ENCODE measurements around the gene REEP3.

DNA sequence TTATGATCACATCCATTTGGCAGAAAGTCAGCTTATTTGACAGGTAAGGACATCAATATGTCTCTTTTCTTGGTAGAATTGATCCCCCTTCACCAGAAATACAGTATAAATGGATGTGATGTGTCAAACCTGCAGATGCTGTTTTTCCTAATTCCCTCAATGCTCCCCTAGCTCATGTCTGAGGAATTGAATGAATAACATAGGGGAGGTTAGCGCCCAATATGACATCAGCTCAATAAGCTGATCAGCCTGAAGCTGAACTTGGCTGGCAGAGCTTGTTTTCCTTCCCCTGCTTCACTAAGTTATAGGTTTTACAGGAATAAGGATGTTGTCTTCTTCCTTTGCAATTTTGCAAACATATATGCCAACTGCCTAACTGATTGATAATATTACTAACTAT lies 132.5 kb downstream of the REEP3 start:
- TF ChIP-seq, protein P1, sequence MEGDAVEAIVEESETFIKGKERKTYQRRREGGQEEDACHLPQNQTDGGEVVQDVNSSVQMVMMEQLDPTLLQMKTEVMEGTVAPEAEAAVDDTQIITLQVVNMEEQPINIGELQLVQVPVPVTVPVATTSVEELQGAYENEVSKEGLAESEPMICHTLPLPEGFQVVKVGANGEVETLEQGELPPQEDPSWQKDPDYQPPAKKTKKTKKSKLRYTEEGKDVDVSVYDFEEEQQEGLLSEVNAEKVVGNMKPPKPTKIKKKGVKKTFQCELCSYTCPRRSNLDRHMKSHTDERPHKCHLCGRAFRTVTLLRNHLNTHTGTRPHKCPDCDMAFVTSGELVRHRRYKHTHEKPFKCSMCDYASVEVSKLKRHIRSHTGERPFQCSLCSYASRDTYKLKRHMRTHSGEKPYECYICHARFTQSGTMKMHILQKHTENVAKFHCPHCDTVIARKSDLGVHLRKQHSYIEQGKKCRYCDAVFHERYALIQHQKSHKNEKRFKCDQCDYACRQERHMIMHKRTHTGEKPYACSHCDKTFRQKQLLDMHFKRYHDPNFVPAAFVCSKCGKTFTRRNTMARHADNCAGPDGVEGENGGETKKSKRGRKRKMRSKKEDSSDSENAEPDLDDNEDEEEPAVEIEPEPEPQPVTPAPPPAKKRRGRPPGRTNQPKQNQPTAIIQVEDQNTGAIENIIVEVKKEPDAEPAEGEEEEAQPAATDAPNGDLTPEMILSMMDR (IDR thresholded peaks at IDR 0.05; ENCODE audit: low read length) = no peak
- TF ChIP-seq EZH2 (optimal IDR thresholded peaks at IDR 0.05; ENCODE audit: low read depth, low read length) (no peak), EZH2phosphoT487 (IDR thresholded peaks at IDR 0.05; ENCODE audit: low read length) (no peak)

All from MM.1S (cell line).